PFSK-1 (cell line): ENCODE results near the gene DAPK1.

Experiments used
- FOXP2 ChIP-seq: optimal IDR thresholded peaks from 2 replicates; pipeline ENCODE3; 2011; ENCODE audit warnings: borderline replicate concordance, control low read depth, inconsistent platforms; ENCODE audit not compliant: insufficient read depth; ENCODE audit errors: extremely low read length, extremely low read depth
- POLR2AphosphoS5 ChIP-seq: IDR thresholded peaks from 2 replicates; pipeline ENCODE4 v1.6.1; 2012; ENCODE audit warnings: low read depth, mild to moderate bottlenecking, control low read depth, low read length, moderate library complexity
- REST ChIP-seq, 2 experiments: IDR thresholded peaks; 2 replicates each; pipeline versions ENCODE4 v1.6.1 to v1.8.0; 2011 to 2012; ENCODE audit warnings: low read depth in 2 of 2, low read length in 2 of 2, control low read depth in 1 of 2, inconsistent platforms in 1 of 2, mild to moderate bottlenecking in 1 of 2, moderate library complexity in 1 of 2; ENCODE audit not compliant: insufficient read depth in 1 of 2
- SIN3A ChIP-seq: IDR thresholded peaks from 2 replicates; pipeline ENCODE4 v1.6.1; 2012; ENCODE audit warnings: mild to moderate bottlenecking, low read length, moderate library complexity, borderline replicate concordance; ENCODE audit not compliant: insufficient read depth
- TAF1 ChIP-seq: IDR thresholded peaks from 2 replicates; pipeline ENCODE4 v1.6.1; 2012; ENCODE audit warnings: low read length, control low read depth, borderline replicate concordance; ENCODE audit not compliant: insufficient read depth

GRCh38 chr9:87545858-87546257 lies 48.2 kb downstream of the DAPK1 start:
- TF ChIP-seq POLR2AphosphoS5 (no peak), REST (IDR thresholded peaks at IDR 0.05; ENCODE audit: insufficient read depth in 1 of 2, low read depth in 2 of 2, low read length in 2 of 2) (no peak), TAF1 (no peak), SIN3A (no peak), FOXP2 (no peak)
